GM19035 (cell line): Measurements from ENCODE around the gene OVOL2.
"Not testable (repeated sequence)": the region's sequence is repeated elsewhere in the genome, so short reads cannot be mapped to it uniquely, and the experiment has no call there.

Experiments
- ATAC-seq: cut with Tn5 transposase; IDR thresholded peaks from one replicate; pipeline ENCODE4 v1.9.1; 2021; ENCODE audit not compliant: unreplicated experiment

The OVOL2 gene

DNA sequence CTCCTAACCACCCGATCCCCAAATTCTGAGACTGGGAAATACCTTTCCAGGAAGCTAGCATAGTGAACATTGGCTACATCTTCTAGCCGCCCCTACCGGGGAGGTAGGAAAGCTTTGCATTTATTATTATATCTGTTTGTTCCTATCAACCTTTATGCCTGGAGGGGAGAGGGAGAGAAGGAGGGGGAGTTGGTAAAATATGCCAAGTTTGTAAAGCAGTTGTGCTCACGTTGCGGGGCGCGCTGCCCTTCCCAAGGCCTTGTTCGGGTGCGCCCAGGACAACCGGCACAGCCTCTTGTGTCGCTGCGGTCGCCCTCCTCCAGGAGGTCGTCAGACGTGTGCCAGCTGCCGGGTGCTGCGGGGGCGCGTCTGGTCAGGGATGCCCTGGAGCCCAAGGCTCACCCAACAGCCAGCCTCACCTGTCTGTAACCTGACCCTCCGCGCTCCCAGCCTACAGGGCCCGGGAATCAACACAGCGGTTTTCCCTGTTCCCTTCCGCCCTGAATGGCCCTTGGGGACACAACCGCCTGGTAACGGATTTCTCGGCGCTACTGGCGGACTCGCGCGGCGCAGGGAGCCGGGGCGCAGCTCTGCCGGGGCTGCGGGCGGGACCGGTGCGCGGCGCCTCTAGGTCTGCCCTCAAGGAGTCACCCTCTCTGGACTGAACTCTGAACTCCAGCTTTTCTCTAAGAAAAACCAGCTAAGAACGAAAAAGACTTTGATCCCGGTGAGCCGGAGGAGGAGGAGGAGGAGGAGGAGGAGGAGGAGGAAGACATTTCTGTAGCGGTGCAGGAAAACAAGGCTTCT is 1.1 kb upstream of the OVOL2 start:
- no peak for ATAC-seq

DNA sequence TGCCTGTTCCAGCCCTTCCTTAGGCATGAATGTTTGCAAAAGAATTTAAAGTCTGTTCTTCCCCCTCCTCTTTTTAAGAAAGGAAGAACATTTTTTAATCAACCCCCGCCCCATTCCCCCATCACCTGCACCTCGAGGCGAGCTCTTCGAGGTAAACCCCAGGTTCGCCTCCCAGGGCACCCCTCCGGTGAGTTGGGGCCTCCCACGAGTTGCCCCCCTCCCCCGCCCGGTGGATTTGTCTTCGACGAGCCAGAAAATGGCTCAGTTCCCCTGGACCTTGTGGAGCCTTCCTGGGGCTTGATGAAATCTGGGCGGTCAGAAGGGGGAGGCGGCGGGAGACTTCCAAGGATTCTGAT is 256 bp upstream of the OVOL2 start:
- no peak for ATAC-seq

DNA sequence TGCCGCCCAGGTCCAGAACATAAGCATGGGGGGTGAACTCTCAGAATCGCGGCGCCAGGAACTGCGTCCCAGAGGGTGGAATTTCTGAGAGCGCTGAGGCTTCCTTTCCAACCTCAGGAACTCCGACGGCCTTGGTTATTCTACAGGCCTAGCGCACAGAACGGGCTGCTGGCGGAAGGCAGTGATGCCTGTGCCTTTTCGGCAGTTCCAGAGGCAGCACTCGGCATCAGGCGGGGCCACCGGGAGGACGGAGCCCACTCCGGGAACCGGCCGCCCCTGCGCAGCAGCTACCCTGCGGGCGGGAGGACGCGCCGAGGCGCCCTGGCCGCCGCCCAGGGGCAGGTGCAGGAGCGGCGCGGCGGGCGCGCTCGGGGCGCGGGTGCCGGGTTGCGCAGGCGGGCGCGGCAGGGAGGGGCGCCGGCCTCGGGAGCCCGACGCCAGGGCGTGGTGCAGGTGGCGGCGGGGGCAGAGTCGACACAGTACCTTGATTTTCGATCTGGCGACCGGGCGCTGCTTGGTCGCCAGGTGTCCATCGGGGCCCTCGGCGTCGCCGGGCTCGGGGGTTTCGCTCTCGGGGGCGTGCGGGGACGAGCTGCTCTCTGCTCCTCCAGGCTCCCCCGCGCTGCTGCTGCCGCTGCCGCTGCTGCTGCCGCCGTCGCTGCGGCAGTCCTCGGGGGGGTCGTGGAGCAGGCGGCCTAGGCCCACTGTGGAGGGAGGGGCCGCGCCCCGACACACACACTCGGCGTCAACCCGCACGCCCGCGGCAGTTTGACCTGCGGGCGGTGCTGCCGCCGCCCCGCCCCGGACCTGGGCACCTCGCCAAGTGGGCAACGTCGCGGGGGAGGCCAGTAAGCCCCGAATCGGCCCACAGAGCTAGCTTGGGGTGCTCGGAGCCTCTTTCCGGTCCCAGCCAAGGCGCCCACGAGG is 1.3 kb downstream of the OVOL2 start:
- ATAC-seq, result no peak

DNA sequence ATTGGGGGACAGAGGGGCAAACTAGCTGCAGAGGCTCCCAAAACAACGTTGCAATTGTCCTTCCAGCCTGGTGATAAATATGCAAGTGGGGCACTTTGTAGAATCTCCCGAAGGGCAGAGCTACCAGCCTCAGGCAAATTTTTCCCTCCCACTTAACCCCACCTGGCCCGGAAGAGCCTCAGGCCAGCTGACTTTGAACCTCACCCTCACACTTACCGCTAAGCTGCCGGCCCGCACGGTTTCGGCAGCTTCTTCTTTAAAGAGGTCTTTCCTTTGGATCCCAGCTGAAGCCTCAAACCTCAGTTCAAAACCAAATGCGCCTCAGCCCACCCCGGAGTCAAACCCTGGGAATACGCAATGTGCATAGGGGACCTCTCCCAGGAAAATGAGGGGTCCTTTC is 2.5 kb downstream of the OVOL2 start:
- ATAC-seq, result no peak

DNA sequence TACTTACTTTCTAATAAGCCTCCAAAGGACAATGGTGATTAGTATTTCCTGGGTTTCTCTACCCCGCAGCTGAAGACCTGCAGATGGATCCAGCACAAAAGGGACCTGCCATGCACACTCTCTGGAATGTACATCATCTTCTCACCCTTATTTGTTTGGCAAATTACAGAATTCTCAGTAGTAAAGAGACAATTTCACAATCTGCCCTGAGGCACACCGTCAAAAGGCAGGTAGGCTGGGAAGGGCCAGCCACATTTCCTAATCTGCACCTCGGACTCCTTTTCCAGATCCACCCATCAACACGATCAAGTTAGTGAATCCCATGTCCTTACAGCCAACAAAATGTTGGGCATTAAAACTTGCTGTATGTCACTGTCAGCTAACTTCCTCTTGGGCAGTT is 4.9 kb downstream of the OVOL2 start:
- ATAC-seq, result no peak

DNA sequence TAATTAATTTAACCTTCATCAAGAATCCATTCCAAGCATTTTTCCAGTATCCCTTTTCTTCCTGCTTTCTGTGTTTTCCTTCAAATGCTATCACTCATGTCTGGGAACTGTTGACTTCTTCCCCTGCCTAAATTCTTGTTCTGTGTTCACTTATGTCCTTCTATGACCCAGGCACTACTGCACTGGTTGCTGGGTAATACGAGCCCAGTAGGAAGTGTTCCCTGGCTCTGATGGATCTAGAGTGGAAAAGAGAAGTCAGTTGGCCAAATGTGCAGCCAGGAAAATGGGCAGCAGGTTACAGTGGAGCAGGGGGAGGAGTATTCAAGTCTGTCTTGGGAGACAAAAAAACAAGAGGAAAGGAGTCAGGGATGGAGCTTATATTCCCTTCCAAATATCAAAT is 7.1 kb downstream of the OVOL2 start:
- ATAC-seq, result no peak

DNA sequence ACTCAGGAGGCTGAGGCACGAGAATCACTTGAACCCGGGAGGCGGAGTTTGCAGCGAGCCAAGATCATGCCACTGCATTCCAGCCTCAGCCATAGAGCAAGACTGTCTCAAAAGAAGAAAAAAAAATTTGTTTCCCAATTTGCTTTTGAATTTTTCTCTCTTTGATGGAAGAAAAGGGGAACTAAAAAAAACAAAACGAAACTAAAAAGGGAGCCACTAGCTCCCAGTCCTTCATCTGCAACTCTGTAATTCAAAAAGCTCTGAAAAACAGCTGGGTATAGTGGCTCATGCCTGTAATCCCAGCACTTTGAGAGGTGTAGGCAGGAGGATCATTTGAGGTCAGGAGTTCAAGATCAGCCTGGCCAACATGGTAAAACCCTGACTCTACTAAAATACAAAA is 9.5 kb downstream of the OVOL2 start:
- no peak for ATAC-seq

DNA sequence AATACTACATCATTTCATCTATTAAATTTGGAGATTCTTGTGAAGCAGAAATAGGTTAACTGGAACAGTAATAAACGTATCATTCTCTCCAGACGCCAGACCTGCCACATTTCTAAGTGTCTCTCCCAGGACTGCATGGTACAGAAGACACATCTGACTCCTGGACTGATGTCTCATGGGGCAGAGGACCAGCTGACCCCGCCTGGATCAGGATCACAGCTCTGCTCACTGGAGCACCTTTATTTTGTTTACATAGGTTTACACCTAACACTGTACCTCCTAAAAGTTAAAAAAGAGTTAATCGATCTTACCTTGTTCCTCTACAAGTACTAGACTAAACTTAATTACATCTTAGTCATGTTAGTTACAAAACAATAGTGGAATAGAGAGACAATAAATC is 11.2 kb downstream of the OVOL2 start:
- no peak for ATAC-seq

DNA sequence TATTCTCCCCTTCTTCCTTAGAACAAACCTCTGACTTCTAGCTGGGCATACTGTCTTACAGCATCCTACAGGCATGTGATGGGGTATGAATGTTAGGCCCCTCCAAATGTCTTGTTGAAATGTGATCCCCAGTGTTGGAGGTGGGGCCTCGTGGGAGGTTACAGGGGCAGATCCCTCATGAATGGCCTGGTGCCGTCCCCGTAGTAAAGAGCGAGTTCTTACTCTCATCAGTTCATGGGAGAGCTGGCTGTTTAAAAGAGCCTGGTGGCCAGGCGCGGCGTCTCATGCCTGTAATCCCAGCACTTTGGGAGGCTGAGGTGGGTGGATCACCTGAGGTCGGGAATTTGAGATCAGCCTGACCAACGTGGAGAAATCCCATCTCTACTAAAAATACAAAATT is 15.5 kb downstream of the OVOL2 start:
- no peak for ATAC-seq

DNA sequence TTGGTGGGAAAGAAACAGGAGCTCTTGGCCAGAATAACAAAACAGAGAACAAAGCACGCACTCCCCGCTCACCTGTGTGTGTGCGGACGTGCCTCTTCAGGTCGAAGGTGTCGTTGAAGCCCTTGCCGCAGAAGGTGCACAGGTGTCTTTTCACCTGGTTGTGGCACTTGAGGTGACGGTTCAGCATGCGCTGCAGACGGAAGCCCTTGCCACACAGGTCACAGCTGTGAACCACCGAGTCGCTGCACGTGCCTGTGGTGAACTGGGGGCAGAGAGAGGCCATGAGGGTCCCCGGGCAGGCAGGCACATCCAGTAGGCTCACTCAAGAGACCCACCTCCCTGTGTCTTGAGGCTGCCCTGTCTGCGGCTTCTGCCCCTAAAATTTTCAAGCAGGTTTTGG is 16.3 kb downstream of the OVOL2 start:
- no peak for ATAC-seq

DNA sequence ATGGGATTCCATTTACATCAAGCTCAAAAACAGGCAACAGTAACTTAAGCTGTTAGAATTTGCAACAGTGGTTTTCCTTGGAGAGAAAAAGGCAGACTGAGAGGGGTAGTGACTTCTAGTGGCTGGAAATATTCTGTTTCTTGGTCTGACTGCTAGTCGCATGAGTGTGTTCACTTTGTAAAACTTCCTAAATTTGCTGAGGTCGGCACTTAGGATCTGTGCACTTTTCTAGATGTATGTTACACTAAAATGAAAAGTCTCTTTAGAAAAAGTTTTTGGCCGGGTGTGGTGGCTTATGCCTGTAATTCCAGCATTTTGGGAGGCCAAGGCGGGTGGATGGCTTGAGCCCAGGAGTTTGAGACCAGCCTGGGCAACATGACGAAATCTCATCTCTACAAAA is 18.7 kb downstream of the OVOL2 start:
- ATAC-seq, result no peak

DNA sequence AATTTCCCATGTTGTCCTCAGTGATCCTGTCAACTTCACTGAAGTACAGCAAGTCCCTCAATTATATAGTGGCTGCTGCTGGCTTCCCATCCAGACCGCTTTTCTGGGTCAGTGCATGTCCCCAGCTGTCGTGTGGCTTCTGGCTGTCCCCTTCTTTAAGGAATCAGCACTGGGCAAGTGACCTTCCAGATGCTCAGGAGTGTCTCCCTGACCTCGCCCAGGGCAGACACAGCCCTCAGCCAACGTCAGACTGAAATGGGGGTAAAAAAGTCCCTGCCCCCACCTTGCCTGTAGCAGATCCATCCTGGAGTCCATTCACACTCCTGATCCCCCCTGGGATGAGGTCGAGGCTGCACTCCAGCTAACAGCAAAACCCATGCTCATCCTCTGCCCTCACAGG is 23.7 kb downstream of the OVOL2 start:
- ATAC-seq, result no peak

DNA sequence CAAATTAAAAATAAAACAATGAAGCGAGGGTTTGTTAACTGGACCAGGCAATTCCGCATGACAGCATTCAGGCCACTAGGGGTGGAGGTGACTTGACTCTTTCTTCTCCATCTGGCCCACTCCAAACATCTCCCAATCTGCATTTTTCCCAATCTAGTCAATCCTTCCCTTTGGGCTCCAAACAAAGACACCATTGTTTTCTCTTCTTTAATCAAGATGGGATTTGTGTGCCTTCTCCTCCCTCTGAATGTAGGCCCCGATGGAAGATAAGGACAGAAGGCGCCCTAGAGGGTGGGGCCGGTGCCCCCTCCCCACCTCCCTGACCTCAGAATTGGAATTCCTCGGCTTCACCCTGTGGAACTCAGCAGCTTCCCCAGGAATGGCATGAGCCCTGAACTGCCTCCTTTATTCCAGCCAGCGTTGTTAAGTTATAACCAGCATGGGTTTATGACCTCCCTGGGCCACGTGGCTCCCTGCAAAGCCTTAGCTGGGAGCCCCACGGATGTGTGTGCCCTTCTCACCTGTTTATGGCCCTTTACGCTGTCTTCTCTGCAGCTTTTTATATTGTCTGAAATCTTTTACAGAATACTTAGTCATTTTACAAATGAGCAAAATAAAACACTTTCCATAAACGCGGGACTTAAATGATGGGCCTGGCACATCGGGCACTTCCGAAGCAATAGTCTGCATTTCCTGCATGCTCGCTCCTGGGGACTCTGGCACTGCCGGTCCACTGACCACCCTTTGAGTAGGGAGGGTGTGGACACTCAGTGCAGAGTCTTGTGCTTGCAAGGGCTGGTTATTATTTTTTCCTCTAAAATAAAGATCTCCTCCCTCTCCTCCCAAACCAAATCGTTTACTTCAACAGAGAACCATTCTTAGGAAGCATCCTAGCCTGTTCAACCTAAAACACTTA is 24.5 kb downstream of the OVOL2 start:
- no peak for ATAC-seq

DNA sequence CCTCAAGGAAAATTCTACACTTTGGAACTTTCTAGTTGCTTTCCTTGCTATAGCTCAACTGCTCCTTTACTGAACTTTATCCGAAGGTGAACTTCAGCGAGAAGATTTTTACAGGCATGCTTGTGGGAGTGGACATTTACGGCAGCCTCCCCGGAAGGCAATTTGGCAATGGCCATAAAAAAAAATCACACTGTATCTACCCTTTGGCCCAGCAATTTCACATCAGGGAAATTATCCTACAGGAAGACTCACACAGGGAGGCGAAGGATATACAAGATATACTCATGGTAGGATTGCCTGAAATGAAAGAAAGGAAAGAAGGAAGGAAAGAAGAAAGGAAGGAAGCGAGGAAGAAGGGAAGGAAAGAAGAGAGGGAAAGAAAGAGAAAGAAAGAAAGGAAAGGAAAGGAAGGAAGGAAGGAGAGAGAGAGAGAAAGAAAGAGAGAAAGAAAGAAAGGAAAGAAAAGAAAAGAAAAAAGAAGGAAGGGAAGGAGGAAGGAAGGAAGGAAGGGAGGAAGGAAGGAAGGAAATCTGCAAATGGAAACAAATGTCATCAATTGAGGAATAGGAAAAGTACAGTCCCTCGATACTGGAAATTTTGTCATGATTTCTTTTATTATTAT is 25.7 kb downstream of the OVOL2 start:
- ATAC-seq, result no peak

DNA sequence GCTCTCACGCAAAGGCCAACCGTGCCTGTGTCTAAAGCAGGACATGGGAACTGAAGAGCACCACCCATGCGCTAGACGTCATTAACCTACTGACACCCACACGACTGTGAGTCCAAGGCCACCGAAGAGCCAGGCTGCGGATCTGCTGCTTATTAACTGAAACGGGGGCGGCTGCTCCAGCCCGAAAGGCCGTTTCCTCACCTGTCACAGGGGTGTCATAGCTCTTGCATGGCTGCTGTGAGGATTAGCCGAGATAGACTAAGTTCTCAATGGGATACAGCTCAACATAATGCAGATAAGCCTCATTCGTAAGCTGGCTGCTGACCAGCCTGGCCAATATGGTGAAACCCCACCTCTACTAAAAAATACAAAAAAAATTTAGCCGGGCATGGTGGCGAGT is 26.7 kb downstream of the OVOL2 start:
- ATAC-seq, result no peak

DNA sequence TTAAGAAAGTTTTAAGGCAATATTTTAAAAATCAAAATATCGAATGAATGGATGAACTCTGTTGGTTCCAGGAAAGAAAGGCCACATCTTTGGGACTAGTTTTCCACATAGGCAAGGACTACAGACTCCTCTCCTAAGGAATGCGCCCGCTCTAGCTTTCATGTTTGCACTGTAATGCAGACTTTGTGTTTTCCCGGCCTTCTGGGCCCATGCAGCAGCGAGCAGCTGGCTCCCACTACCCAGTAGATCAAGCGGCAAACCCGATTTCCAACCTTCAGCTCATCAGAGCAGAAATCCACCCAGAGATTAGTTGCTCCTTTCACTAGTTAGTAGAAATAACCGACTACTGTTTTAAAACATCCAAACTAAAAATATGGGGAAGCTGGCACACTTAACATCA is 27.7 kb downstream of the OVOL2 start:
- no peak for ATAC-seq

DNA sequence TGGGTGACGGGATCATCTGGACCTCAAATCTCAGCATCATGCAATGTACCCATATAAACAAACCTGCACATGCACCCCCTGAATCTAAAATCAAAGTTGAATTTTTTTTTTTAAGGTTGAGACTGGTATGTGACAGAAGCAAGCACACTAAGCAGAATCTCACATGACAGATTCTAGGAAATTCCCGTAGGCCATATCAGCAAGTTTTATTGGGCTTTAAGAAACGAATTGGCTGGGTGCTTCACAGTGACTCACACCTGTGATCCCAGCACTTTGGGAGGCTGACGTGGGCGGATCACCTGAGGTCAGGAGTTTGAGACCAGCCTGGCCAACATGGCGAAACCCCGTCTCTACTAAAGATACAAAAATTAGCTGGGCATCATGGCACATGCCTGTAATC is 30.7 kb downstream of the OVOL2 start:
- not testable (repeated sequence) for ATAC-seq

DNA sequence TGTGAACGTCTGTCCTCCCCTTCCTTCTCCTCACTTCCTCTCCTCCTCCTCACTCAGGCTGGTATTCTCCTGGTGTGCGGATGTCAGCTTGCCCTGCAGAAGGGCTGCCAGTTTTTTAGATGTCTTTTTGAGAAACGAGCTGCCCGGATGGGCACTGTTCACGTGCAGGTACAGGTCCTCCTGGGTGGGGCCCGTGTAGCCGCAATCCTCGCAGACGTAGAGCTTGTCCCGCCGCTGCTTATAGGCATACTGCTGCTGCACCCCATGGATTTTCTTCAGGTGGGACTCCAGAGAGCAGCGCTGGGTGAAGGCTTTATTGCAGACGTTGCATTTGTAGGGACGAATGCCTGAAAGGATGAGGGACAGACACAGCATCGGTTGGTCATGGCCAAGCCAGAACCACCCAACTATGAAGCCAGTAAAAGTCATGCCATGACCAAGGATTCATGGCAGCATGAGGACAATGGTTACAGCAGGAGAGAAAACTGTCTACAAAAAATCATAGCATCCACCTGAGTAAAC is 33.0 kb downstream of the OVOL2 start:
- no peak for ATAC-seq

DNA sequence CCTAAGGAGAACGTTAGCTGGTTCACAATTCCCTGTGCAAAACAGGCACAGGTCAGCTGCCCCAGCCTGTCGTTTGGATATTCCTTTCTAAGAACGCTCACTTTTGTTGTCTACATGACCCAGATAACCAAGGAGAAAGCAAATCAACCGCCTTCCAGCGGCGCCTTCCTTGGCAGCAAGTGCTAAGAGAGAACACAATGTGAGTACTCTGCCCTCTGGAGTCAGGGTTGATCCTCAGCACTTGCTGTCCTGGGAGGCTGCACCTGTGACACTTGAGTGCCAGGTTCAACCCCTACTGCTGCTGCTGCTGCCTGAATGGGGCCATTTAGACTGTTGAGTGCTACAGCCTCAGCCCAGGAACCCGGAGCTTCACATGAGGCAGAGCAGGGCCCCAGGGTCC is 36.8 kb downstream of the OVOL2 start:
- no peak for ATAC-seq

DNA sequence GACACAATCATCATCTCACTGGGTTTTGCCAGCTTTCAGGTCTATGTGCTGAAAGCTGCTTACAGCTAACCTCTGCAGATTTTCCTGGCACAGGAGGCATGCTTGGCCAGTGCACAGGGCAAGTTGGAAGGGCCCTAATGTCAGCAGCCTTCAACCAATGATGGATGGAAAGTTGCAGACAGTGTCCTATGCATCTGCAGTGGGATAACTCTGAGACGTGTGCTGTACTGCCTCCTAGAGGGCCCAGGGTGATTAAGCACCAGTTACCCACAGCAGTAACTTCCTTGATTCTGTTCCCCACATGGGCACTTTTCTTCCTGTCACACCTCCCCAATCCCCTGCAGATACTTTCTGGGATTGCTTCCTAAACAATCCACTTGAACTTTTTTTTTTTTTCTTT is 38.6 kb downstream of the OVOL2 start:
- no peak for ATAC-seq

DNA sequence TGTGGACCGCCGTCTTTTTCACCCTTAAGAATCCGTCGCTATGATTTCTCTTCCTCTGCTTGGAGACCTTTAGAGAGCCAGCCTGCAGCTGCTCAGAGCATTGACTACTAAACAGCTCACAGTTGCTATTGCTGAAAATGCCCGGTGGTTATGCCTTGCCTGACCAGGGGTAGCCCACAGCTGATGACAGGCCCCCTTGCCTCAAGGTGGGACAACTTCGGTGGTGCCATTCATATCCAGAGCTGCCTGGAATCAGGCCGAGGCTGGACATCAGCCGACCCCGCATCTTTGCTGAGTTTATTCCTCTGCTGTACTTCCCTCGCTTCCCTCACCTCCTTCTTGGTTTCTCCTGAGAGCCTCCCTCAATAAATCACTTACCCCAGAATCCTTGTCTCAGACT is 39.6 kb downstream of the OVOL2 start:
- ATAC-seq, result no peak
